Chondrocyte (in vitro differentiated cells): ENCODE results near the gene LPIN1. TPM values are rescaled to one million over a fixed set of nuclear protein-coding genes. Genes with fewer than 3 reads are reported as not detected.

Experiments used
- DNase-seq: peaks from one replicate; pipeline ENCODE4 v3.0.0; 2021; ENCODE audit warnings: mixed read lengths, low spot score
- H3K27ac Mint-ChIP-seq: one replicate; pipeline ENCODE4 v1.8.0; 2021; ENCODE audit warnings: mild to moderate bottlenecking, moderate library complexity, mixed read lengths; ENCODE audit not compliant: unreplicated experiment
- H3K27me3 Mint-ChIP-seq: 2 replicates; pipeline ENCODE4 v1.8.0; 2021; ENCODE audit warnings: low read depth, mixed read lengths
- H3K36me3 Mint-ChIP-seq: 2 replicates; pipeline ENCODE4 v1.8.0; 2021; ENCODE audit warnings: low read depth, mixed read lengths
- H3K4me1 Mint-ChIP-seq: 2 replicates; pipeline ENCODE4 v1.8.0; 2021; ENCODE audit warnings: low read depth, mild to moderate bottlenecking, mixed read lengths
- H3K4me3 Mint-ChIP-seq: one replicate; pipeline ENCODE4 v1.8.0; 2021; ENCODE audit warnings: mild to moderate bottlenecking, moderate library complexity, mixed read lengths; ENCODE audit not compliant: unreplicated experiment
- H3K9me3 Mint-ChIP-seq: 2 replicates; pipeline ENCODE4 v1.8.0; 2021; ENCODE audit warnings: low read depth, mixed read lengths
- microRNA-seq: library from miRNA; unstranded; fragments of <30 nt; microRNA quantifications from one replicate; pipeline ENCODE4 v1.2.0, GENCODE V29; 2020; ENCODE audit warnings: borderline number of aligned reads
- total RNA-seq: library from RNA; stranded (reverse); gene quantifications from 3 replicates; pipeline ENCODE4 v1.2.1, GENCODE V29; 2021
- TF ChIP-seq, protein P1 (sequence below): fragments of 200-600 bp; sonication (generic); IDR thresholded peaks from 2 replicates; pipeline ENCODE4 v1.5.0; 2021; ENCODE audit warnings: antibody characterized with exemption, mild to moderate bottlenecking, moderate library complexity

LPIN1 gene
- total RNA-seq, 1 donor from 2014 or later = 17.5 TPM

- Mint-ChIP-seq H3K36me3 (no peaks in the 10 kb centered on the region), H3K27me3 (peaks cover 20% of the 10 kb centered on the region), H3K27ac (no peak overlapping the region), H3K4me3 (no peak overlapping the region), H3K4me1 (peaks cover 4% of the 10 kb centered on the region), H3K9me3 (no peaks in the 10 kb centered on the region)
- DNase-seq = no peak
- TF ChIP-seq, protein P1, sequence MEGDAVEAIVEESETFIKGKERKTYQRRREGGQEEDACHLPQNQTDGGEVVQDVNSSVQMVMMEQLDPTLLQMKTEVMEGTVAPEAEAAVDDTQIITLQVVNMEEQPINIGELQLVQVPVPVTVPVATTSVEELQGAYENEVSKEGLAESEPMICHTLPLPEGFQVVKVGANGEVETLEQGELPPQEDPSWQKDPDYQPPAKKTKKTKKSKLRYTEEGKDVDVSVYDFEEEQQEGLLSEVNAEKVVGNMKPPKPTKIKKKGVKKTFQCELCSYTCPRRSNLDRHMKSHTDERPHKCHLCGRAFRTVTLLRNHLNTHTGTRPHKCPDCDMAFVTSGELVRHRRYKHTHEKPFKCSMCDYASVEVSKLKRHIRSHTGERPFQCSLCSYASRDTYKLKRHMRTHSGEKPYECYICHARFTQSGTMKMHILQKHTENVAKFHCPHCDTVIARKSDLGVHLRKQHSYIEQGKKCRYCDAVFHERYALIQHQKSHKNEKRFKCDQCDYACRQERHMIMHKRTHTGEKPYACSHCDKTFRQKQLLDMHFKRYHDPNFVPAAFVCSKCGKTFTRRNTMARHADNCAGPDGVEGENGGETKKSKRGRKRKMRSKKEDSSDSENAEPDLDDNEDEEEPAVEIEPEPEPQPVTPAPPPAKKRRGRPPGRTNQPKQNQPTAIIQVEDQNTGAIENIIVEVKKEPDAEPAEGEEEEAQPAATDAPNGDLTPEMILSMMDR = no peak
These were observed 128.4 kb downstream of the LPIN1 start for GRCh38 chr2:11874861-11875260.

- TF ChIP-seq, protein P1 = no peak
- H3K27me3 Mint-ChIP-seq = peaks cover 17% of the 10 kb centered on the region
- no peaks in the 10 kb centered on the region for H3K9me3 Mint-ChIP-seq
- no peak for DNase-seq
- no peaks in the 10 kb centered on the region for H3K36me3 Mint-ChIP-seq
- no peaks in the 10 kb centered on the region for H3K4me1 Mint-ChIP-seq
- no peak overlapping the region for H3K27ac Mint-ChIP-seq
- no peak overlapping the region for H3K4me3 Mint-ChIP-seq
These were observed 129.0 kb downstream of the LPIN1 start for GRCh38 chr2:11875481-11875880.

- H3K4me3 Mint-ChIP-seq = no peak overlapping the region
- DNase-seq = no peak
- no peaks in the 10 kb centered on the region for H3K9me3 Mint-ChIP-seq
- H3K27me3 Mint-ChIP-seq = peaks cover 13% of the 10 kb centered on the region
- TF ChIP-seq, protein P1 = no peak
- H3K4me1 Mint-ChIP-seq = no peaks in the 10 kb centered on the region
- no peaks in the 10 kb centered on the region for H3K36me3 Mint-ChIP-seq
- no peak overlapping the region for H3K27ac Mint-ChIP-seq
These were observed 130.0 kb downstream of the LPIN1 start for GRCh38 chr2:11876436-11876835.

DNA sequence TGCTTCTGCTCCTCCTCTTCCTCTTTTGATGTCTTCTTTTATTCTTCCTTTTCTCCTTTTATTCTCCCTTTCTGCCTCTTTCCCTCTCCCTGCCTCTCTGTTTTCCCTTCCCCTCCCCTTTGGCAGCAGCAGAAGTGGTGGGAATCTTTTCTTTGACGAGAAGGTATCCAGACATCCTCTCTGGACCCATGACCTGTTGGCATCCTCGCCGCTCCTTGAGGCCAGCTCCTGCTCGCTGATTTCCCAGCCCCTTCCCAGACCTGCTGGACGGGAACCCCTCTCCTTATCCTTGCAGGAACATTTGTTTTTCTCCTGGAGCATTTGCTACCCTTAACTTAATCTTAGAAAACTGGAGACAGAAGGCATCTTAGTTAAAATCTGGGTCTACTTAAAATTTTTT lies 130.5 kb downstream of the LPIN1 start:
- no peaks in the 10 kb centered on the region for H3K9me3 Mint-ChIP-seq
- DNase-seq = no peak
- peaks cover 13% of the 10 kb centered on the region for H3K27me3 Mint-ChIP-seq
- TF ChIP-seq, protein P1 = no peak
- no peak overlapping the region for H3K27ac Mint-ChIP-seq
- H3K4me3 Mint-ChIP-seq = no peak overlapping the region
- H3K4me1 Mint-ChIP-seq = no peaks in the 10 kb centered on the region
- no peaks in the 10 kb centered on the region for H3K36me3 Mint-ChIP-seq

Small RNA genes lying within 50 kb of the gene (microRNA-seq; reads per million reads assigned to microRNA genes)
- not detected for gene MIR4262
- gene MIR548S = not detected

Other genes with a start within 250 kb of the LPIN1 start
- gene GREB1, start 212.6 kb upstream of the LPIN1 start, total RNA-seq = 0.52 to 2.2 TPM (median 1.6 TPM) in 3 replicates
- gene NTSR2, start 76.4 kb upstream of the LPIN1 start, total RNA-seq = not detected in 3 replicates